ENCODE measurements around the gene GREB1. TPM values are rescaled to one million over a fixed set of nuclear protein-coding genes. Genes with fewer than 3 reads are reported as not detected.
"Not testable (repeated sequence)": the region's sequence is repeated elsewhere in the genome, so short reads cannot be mapped to it uniquely, and the experiment has no call there.

The GREB1 gene
- total RNA-seq, 3 donors from 2014 or later: 0.32 to 0.33 (median 0.33) TPM

DNA sequence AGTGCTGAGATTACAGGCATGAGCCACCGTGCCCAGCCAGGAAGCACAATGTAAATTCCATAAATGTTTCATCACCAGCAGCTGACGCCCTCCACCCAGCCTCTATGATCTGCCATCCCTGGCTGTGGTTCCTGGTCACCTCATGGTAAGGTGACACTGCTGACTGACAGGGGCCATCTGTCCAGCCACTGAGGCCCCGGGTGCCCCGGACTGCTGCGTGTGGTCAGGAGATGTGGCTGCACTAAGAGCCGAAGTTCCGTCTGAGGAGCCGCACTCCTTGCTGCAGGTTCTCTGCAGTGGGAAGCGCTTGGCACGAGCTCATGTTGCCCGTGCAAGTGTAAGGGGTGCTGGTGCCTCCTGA, 125.2 kb downstream of the GREB1 start:
- Mint-ChIP-seq H3K4me3 (no peak overlapping the region), H3K27me3 (ENCODE audit: low read depth) (peaks cover 17% of the 10 kb centered on the region), H3K36me3 (ENCODE audit: insufficient read depth) (peaks cover 3% of the 10 kb centered on the region), H3K4me1 (ENCODE audit: low read depth) (no peaks in the 10 kb centered on the region), H3K9me3 (peaks cover 14% of the 10 kb centered on the region)
- ATAC-seq: no peak
- DNase-seq: no peak

DNA sequence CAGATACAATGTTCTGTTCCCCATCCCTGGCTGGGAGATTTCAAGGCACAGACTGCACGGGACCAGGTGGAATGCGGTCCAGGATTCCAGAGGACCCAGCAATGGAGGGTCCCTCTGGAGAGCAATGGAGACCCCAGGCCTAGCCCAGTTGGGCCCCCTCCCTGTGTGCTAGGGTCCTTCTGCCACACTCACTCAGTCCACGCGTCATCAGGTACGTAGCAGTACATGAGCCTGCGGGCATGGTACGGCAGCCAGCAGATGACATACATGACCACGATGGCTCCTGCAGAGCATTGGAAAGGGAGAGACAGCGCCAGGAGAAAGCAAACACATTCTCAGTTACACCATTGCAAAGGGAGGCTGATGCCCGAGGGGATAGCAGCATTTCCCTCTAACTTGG, 126.0 kb downstream of the GREB1 start:
- H3K4me3 Mint-ChIP-seq: no peak overlapping the region
- peaks cover 3% of the 10 kb centered on the region for H3K36me3 Mint-ChIP-seq (ENCODE audit: insufficient read depth)
- ATAC-seq (no peak), DNase-seq (no peak)
- peaks cover 14% of the 10 kb centered on the region for H3K9me3 Mint-ChIP-seq
- no peaks in the 10 kb centered on the region for H3K4me1 Mint-ChIP-seq (ENCODE audit: low read depth)
- H3K27me3 Mint-ChIP-seq (ENCODE audit: low read depth): peaks cover 17% of the 10 kb centered on the region

DNA sequence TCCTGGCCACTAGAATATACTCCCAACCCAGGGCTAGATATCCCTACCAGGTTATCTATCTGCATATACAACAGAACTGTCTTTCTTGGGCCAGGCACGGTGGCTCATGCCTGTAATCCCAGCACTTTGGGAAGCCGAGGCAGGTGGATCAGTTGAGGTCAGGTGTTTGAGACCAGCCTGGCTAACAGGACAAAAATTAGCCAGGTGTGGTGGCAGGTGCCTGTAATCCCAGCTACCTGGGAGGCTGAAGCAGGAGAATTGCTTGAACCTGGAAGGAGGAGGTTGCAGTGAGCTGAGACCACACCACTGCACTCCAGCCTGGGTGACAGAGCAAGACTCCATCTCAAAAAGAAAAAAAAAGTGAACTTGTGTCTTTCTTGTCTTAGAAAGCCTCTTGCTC, 126.6 kb downstream of the GREB1 start:
- H3K36me3 Mint-ChIP-seq (ENCODE audit: insufficient read depth); ATAC-seq; H3K4me1 Mint-ChIP-seq (ENCODE audit: low read depth); H3K4me3 Mint-ChIP-seq; DNase-seq: not testable (repeated sequence)
- peaks cover 14% of the 10 kb centered on the region for H3K9me3 Mint-ChIP-seq
- peaks cover 17% of the 10 kb centered on the region for H3K27me3 Mint-ChIP-seq (ENCODE audit: low read depth)

GRCh38 chr2:11661891-11662435, 128.1 kb downstream of the GREB1 start:
- Mint-ChIP-seq H3K4me3 (no peak overlapping the region), H3K36me3 (ENCODE audit: insufficient read depth) (peaks cover 3% of the 10 kb centered on the region), H3K9me3 (peaks cover 14% of the 10 kb centered on the region), H3K27me3 (ENCODE audit: low read depth) (peaks cover 20% of the 10 kb centered on the region), H3K4me1 (ENCODE audit: low read depth) (no peaks in the 10 kb centered on the region)
- ATAC-seq (no peak), DNase-seq (no peak)

DNA sequence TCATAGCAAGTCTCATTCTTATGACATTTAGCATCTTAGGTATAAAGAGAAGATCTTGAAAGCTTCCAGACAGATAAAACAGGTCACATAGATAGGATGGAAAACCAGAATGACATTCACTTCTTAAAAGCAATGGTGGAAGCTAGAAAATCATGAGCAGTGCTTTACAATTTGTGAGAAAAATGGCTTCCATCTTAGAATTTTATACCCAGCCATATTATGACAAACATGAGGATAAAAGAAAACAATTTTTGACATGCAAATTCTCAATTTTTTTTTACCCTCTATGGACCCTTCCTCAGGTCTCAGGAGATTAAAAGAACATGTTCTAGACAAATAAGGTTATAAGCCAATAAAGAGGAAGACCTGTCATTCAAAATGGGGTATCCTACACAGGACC, 129.0 kb downstream of the GREB1 start:
- no peak for ATAC-seq
- Mint-ChIP-seq H3K36me3 (ENCODE audit: insufficient read depth) (peaks cover 3% of the 10 kb centered on the region), H3K4me3 (no peak overlapping the region), H3K9me3 (peaks cover 14% of the 10 kb centered on the region), H3K27me3 (ENCODE audit: low read depth) (peaks cover 16% of the 10 kb centered on the region), H3K4me1 (ENCODE audit: low read depth) (no peaks in the 10 kb centered on the region)
- no peak for DNase-seq

- Mint-ChIP-seq H3K9me3 (peaks cover 14% of the 10 kb centered on the region), H3K27me3 (ENCODE audit: low read depth) (peaks cover 16% of the 10 kb centered on the region), H3K4me3 (no peak overlapping the region), H3K4me1 (ENCODE audit: low read depth) (no peaks in the 10 kb centered on the region), H3K36me3 (ENCODE audit: insufficient read depth) (peaks cover 3% of the 10 kb centered on the region)
- DNase-seq (no peak), ATAC-seq (no peak)
These were observed 129.6 kb downstream of the GREB1 start for GRCh38 chr2:11663427-11663826.

- H3K4me3 Mint-ChIP-seq: no peak overlapping the region
- peaks cover 3% of the 10 kb centered on the region for H3K36me3 Mint-ChIP-seq (ENCODE audit: insufficient read depth)
- no peaks in the 10 kb centered on the region for H3K4me1 Mint-ChIP-seq (ENCODE audit: low read depth)
- peaks cover 19% of the 10 kb centered on the region for H3K27me3 Mint-ChIP-seq (ENCODE audit: low read depth)
- H3K9me3 Mint-ChIP-seq: peaks cover 14% of the 10 kb centered on the region
- DNase-seq (no peak), ATAC-seq (no peak)
These were observed 131.2 kb downstream of the GREB1 start for GRCh38 chr2:11665028-11665427.

GRCh38 chr2:11665510-11666362, 131.9 kb downstream of the GREB1 start:
- H3K4me1 Mint-ChIP-seq (ENCODE audit: low read depth): no peaks in the 10 kb centered on the region
- peaks cover 3% of the 10 kb centered on the region for H3K36me3 Mint-ChIP-seq (ENCODE audit: insufficient read depth)
- peaks cover 26% of the 10 kb centered on the region for H3K27me3 Mint-ChIP-seq (ENCODE audit: low read depth)
- DNase-seq (no peak), ATAC-seq (no peak)
- no peak overlapping the region for H3K4me3 Mint-ChIP-seq
- H3K9me3 Mint-ChIP-seq: peaks cover 14% of the 10 kb centered on the region

DNA sequence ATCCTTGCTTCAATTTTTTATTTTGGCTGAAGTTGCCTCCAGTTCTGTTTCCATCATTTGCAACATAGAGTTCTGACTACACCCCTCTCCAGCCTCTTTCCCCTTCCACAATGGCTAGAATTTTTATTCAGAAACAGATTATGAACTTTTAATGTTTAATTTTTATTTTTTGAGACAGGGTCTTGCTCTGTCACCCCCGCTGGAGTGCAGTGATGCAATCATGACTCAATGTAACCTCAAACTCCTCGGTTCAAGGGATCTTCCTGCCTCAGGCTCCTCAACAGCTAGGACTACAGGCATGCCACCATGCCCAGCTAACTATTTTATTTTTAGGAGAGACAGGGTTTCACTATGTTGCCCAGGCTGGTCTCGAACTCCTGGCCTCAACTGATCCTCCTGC, 133.3 kb downstream of the GREB1 start:
- H3K4me1 Mint-ChIP-seq (ENCODE audit: low read depth): no peaks in the 10 kb centered on the region

DNA sequence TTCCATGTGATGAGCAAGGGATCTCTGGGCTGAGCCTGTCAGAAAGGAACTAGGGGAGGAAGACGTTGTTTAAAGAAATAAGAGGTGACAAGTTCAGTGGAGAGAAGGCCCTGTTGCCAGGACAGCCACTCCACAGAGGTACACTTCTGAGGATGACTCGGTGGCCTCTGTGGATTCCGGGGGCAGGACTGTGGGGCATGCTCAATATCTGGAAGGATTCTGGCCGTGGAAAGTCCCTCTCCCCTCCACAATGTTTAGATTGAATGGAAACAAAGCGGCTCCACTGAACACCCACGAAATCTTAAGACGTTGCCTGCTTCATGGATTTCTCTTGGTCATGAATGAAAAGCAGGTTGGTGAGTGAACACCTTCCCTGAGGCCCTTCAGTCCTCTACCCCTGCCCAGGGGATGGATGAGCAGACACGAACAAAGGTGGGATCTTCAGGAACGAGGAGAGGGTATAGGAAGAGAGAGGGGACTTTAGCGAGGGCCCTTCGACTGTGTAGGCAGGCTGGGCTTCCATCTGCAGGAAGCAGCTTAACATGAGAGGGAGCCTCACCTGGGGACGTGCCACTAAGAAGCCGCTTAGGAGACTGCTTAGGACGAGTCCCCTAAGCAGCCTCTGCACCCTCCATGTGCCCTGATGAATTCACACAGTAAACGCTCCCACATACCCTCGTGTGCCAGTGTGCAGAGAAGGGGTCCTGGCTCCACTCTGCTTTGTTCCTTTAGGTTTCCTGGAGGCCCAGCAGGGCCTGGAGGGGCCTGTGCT, 134.2 kb downstream of the GREB1 start:
- DNase-seq (no peak), ATAC-seq (no peak)
- no peaks in the 10 kb centered on the region for H3K36me3 Mint-ChIP-seq (ENCODE audit: insufficient read depth)
- no peak overlapping the region for H3K4me3 Mint-ChIP-seq
- H3K9me3 Mint-ChIP-seq: peaks cover 3% of the 10 kb centered on the region
- peaks cover 1% of the 10 kb centered on the region for H3K4me1 Mint-ChIP-seq (ENCODE audit: low read depth)
- H3K27me3 Mint-ChIP-seq (ENCODE audit: low read depth): peaks cover 30% of the 10 kb centered on the region

More for the DNA sequence above, 133.3 kb downstream of the GREB1 start:
- Mint-ChIP-seq H3K9me3 (peaks cover 11% of the 10 kb centered on the region), H3K4me3 (no peak overlapping the region), H3K36me3 (ENCODE audit: insufficient read depth) (peaks cover under 1% of the 10 kb centered on the region), H3K27me3 (ENCODE audit: low read depth) (peaks cover 26% of the 10 kb centered on the region)
- no peak for DNase-seq
- ATAC-seq: no peak

DNA sequence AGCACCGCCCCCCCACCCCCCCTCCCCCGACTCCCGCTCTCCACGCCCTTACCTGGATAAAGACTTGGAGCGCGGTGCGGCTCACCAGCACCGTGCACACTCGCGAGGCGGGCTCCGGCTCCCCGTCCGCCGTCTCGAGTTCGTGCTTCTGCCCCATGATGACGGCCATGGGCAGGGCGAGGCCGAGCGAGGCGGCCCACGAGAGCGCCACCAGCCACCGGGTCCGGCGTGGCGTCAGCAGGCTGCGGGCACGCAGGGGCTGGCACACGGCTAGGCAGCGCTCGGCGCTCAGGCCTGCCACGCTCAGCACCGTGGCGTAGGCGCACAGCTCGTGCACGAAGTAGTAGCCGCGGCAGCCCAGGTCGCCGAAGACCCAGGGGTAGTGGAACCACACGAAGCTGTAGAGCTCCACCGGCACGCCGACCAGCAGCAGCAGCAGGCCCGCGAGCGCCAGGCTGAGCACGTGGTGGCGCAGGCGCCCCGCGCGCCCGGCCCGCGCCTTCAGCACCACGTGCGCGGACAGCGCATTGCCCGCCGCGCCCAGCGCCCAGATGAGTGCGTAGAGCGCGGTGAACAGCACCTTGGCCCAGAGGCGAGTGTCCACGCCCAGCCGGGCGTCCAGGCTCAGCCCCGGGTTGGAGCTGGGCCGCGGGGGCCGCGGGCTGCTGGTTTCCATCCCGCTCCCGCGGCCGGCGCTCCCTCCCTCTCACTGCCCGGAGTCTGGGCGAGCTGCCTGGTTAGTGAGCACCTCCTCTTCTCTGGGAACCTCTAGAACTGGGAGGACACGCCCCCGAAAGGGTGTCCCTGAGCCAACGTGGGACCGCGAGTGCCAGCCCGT, 135.8 kb downstream of the GREB1 start, which contains the start of gene NTSR2:
NTSR2 (minus strand) TSS at position 742 of the 838 bp plus-strand sequence; CDS start at position 676, 66 bp downstream.
- Mint-ChIP-seq H3K4me3 (no peak within 1 kb of the TSS), H3K9me3 (no peaks in the 10 kb centered on the region)

DNA sequence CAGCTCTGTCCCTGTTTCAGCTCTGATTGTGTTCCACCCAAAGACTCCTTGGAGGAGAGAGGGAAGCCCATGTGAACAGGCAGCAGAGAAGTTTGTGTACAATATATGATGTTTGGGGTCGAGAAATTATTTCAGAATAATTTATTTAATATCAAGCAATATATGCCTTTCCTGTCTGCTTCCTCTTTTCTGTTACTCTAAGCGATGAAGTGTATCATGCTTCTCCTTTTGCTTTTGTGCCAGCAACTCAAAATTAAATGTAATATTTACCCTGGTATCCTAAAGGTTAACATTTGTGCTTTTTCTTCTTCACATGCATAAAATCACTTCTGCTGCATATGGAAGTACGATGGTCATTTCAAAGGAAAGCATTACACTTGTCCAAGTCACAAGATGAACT, 138.6 kb downstream of the GREB1 start:
- Mint-ChIP-seq H3K36me3 (ENCODE audit: insufficient read depth) (no peaks in the 10 kb centered on the region), H3K9me3 (no peaks in the 10 kb centered on the region), H3K4me1 (ENCODE audit: low read depth) (peaks cover 1% of the 10 kb centered on the region), H3K4me3 (no peak overlapping the region), H3K27me3 (ENCODE audit: low read depth) (peaks cover 39% of the 10 kb centered on the region)
- DNase-seq (no peak), ATAC-seq (no peak)

More for the DNA sequence above, 135.8 kb downstream of the GREB1 start, which contains the start of gene NTSR2:
- no peak for DNase-seq
- H3K27me3 Mint-ChIP-seq (ENCODE audit: low read depth): peaks cover 32% of the 10 kb centered on the region
- peak; percentile 84 to 85 for ATAC-seq
- peaks cover 1% of the 10 kb centered on the region for H3K4me1 Mint-ChIP-seq (ENCODE audit: low read depth)
- H3K36me3 Mint-ChIP-seq (ENCODE audit: insufficient read depth): no peaks in the 10 kb centered on the region

DNA sequence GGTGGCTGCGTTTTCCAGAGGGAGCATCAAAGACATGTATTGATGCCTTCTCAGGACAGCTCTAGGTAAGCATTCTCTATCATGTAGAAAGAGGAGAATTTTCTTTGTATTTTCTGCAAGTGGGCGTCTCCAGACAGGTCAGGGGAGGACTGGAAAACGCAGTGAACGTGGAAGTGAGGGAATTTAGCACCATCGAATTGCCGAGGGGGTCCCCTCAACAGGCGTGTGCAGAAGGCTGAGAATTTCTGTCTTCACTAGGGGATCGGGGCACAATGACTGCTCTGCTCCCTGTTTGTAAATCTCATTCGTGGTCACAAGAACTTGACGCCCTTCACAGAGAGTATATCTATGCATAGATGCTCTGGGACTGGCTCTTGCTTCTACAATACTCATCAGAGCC, 141.1 kb downstream of the GREB1 start:
- H3K27me3 Mint-ChIP-seq (ENCODE audit: low read depth): peaks cover 35% of the 10 kb centered on the region
- no peak overlapping the region for H3K4me3 Mint-ChIP-seq
- H3K36me3 Mint-ChIP-seq (ENCODE audit: insufficient read depth): no peaks in the 10 kb centered on the region
- H3K4me1 Mint-ChIP-seq (ENCODE audit: low read depth): peaks cover 1% of the 10 kb centered on the region
- no peak for ATAC-seq
- H3K9me3 Mint-ChIP-seq: no peaks in the 10 kb centered on the region
- DNase-seq: no peak
